Measurements from ENCODE around the gene SLC22A17.

SLC22A17 gene

DNA sequence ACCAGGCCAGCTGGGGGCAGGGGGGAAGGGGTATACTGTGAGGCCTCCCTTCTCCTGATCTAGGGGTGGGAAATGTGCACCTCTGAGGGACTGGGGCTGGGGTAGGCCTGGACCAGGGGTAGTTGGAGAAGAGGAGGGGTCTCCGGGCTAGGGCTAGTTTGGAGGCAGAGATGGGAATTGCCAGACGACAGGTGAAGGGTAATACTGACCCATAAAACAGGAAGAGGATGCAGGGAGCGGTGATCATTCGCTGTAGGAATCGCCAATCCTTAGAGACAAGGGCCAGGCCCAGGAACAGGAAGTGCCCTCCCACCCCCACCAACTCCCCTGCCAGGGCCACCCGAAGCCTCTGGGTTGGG is 4.4 kb downstream of the SLC22A17 start:
- H3K27me3 ChIP-seq, result peaks cover 45% of the 10 kb centered on the region
- H3K4me3 ChIP-seq (ENCODE audit: low read depth in 1 of 2, low read length in 1 of 2), result no peak overlapping the region
- H3K9me3 ChIP-seq, result no peaks in the 10 kb centered on the region
- TF ChIP-seq, protein P1, sequence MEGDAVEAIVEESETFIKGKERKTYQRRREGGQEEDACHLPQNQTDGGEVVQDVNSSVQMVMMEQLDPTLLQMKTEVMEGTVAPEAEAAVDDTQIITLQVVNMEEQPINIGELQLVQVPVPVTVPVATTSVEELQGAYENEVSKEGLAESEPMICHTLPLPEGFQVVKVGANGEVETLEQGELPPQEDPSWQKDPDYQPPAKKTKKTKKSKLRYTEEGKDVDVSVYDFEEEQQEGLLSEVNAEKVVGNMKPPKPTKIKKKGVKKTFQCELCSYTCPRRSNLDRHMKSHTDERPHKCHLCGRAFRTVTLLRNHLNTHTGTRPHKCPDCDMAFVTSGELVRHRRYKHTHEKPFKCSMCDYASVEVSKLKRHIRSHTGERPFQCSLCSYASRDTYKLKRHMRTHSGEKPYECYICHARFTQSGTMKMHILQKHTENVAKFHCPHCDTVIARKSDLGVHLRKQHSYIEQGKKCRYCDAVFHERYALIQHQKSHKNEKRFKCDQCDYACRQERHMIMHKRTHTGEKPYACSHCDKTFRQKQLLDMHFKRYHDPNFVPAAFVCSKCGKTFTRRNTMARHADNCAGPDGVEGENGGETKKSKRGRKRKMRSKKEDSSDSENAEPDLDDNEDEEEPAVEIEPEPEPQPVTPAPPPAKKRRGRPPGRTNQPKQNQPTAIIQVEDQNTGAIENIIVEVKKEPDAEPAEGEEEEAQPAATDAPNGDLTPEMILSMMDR (IDR thresholded peaks at IDR 0.05), result no peak
- no peak overlapping the region for H3K27ac ChIP-seq
- H3K4me1 ChIP-seq (ENCODE audit: control insufficient read depth in 1 of 2, insufficient read depth in 1 of 2, low read depth in 1 of 2, low read length in 1 of 2), result peaks cover 0 to 14% of the 10 kb centered on the region in 2 experiments
- no peaks in the 10 kb centered on the region for H3K36me3 ChIP-seq

DNA sequence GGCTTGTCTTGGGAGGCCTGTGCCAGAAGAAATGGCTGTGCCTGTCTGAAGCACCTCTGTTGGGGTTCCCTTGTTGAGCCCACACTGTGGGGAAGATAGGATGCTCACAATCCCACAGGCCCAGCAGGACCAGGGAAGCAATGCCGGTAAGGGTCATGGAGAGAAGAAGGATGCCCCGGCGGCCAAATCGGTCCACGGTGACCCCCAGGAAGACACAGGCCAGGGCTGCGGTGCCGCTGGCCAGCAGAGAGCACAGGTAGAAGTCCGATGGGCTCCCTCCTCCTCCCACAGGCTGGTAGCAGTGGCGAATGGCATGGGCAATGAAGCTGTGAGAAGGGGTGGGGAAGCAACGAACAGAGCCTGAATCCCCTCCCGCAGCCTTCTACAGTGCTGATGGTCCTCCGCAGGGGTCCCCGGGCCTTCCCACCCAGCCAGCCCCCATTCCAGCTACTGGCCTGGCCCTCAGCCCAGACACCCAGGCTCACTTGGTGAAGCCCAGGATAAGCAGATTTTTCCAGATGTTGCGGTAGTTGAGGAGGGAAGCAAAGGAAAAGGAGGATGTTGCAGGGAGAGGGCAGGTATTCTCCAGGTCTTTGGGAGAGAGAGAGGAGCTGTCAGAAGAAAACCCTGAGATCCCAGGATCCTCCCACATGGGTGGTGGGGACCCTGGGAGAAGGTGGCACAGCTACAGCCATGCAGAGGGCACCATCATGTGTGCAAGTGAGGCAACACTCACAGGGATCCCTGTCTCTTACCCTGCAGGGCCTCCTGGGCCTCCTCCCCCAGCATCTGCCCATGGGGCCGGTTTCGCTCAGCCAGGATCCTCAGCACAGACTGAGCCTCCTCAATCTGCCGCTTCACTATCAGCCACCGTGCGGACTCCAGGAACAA is 5.0 kb downstream of the SLC22A17 start:
- TF ChIP-seq, protein P1 (IDR thresholded peaks at IDR 0.05), result no peak
- Histone ChIP-seq H3K27ac (no peak overlapping the region), H3K36me3 (no peaks in the 10 kb centered on the region), H3K9me3 (no peaks in the 10 kb centered on the region), H3K4me3 (ENCODE audit: low read depth in 1 of 2, low read length in 1 of 2) (no peak overlapping the region), H3K27me3 (peaks cover 42% of the 10 kb centered on the region), H3K4me1 (ENCODE audit: control insufficient read depth in 1 of 2, insufficient read depth in 1 of 2, low read depth in 1 of 2, low read length in 1 of 2) (peaks cover 0 to 10% of the 10 kb centered on the region in 2 experiments)

DNA sequence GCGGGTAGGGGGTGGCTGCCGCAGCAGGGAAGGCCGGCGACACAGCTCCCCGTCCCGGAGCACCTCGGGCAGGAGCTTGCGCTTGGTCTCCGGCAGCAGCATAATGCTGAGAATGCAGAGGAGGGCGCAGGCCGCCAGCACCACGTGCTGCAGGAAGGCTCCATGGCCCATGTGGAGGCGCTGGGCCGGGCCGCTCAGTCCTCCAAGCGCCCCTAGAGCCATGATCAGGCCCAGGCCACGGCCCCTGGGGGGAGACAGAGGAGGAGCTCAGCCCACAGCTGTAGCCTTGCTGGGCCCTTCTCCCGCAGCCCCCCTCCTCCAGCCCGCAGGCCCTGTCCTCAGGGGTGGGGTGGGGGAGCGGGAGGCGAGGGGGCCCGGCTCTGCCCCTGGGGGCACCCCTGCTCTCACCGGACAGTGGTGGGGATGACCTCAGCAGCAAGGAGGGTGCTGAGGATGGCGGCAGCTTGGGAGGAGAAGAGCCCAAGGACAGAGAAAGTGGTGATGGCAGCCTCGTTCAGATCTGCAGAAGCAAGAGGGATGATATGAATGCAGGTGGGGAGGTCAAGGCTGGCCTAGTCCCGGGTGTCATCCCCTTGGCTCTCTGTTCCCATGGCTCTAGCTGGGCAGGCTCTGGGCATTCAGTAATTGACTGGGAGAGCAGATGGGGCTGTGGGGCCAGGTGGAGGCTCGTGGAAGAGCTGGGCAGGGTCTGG is 5.8 kb downstream of the SLC22A17 start:
- peaks cover 0 to 2% of the 10 kb centered on the region in 2 experiments for H3K4me1 ChIP-seq (ENCODE audit: control insufficient read depth in 1 of 2, insufficient read depth in 1 of 2, low read depth in 1 of 2, low read length in 1 of 2)
- no peak overlapping the region for H3K4me3 ChIP-seq (ENCODE audit: low read depth in 1 of 2, low read length in 1 of 2)
- H3K9me3 ChIP-seq, result no peaks in the 10 kb centered on the region
- TF ChIP-seq, protein P1 (IDR thresholded peaks at IDR 0.05), result no peak
- H3K36me3 ChIP-seq, result no peaks in the 10 kb centered on the region
- no peak overlapping the region for H3K27ac ChIP-seq
- peaks cover 42% of the 10 kb centered on the region for H3K27me3 ChIP-seq

DNA sequence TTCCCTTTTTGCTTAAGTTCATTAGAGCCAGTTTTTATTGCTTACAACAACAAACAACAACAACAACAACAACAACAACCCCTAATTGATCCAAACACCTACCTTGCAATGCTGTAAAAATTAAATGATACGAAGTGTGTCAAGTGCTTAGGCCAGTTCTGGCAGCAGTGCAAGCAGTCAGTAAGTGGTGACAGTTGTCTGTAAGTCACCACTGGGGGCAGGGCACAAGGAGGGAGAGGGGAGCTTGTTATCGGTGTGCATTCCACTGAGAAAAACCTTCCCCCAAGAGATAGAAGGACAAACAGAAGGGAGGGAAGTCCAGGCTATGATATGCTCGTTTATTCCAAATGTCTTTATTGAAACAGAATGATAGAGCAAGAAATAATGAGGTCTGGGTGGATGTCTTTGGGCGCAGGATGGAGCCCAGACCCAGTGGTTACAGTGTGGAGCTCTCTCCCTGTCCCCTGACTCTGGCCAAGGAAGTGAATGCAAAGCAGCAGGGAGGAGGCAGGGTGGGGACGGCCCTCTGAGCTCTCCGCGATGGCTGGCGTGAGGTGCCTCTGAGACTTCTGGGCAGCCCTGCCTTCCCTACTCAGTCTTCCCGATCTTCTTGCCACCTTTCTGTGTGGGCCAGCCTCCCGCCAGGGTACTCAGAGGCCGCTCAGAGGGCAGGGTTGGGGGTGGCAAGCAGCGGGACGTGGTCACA is 6.5 kb downstream of the SLC22A17 start:
- Histone ChIP-seq H3K27ac (no peak overlapping the region), H3K27me3 (peaks cover 36% of the 10 kb centered on the region), H3K36me3 (no peaks in the 10 kb centered on the region), H3K4me3 (ENCODE audit: low read depth in 1 of 2, low read length in 1 of 2) (no peak overlapping the region), H3K4me1 (ENCODE audit: control insufficient read depth in 1 of 2, insufficient read depth in 1 of 2, low read depth in 1 of 2, low read length in 1 of 2) (no peaks in the 10 kb centered on the region), H3K9me3 (no peaks in the 10 kb centered on the region)
- TF ChIP-seq, protein P1 (IDR thresholded peaks at IDR 0.05), result no peak

DNA sequence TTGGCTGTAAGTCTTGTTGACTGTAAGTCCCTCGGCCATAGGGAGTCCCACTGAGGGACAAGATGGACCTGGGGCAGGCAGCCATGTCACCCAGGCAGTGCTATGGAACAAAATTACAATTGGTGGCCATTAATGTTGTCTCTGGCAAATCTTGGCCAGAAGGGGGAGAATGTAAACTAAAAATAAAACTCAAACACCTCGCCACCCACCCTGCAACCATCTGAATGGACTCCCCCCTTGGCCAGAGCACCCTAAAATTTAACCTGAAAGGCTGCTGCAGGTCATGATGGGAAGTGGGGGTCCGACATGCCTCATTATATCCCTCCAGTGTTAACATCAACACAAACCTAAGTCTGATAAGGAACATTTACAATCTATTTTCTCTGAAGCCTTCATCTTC is 8.2 kb downstream of the SLC22A17 start:
- H3K27me3 ChIP-seq, result peaks cover 20% of the 10 kb centered on the region

More for the DNA sequence above, 8.2 kb downstream of the SLC22A17 start:
- H3K36me3 ChIP-seq, result no peaks in the 10 kb centered on the region
- TF ChIP-seq, protein P1 (IDR thresholded peaks at IDR 0.05), result no peak
- H3K27ac ChIP-seq, result no peak overlapping the region
- H3K4me1 ChIP-seq (ENCODE audit: control insufficient read depth in 1 of 2, insufficient read depth in 1 of 2, low read depth in 1 of 2, low read length in 1 of 2), result no peaks in the 10 kb centered on the region
- H3K9me3 ChIP-seq, result no peaks in the 10 kb centered on the region
- H3K4me3 ChIP-seq (ENCODE audit: low read depth in 1 of 2, low read length in 1 of 2), result no peak overlapping the region

Data from neutrophil (primary cell).